ENCODE data around the gene ARHGAP6.

- TF ChIP-seq RAD21 (IDR thresholded peaks at IDR 0.05; ENCODE audit: low read length) (no peak), POLR2A (IDR thresholded peaks at IDR 0.05; ENCODE audit: low read depth, low read length) (no peak), CTCF (conservative IDR thresholded peaks at IDR 0.05; ENCODE audit: low read depth, low read length) (no peak), MXI1 (IDR thresholded peaks at IDR 0.05; ENCODE audit: borderline replicate concordance, low read depth, low read length) (no peak)
- TF ChIP-seq, protein P1, sequence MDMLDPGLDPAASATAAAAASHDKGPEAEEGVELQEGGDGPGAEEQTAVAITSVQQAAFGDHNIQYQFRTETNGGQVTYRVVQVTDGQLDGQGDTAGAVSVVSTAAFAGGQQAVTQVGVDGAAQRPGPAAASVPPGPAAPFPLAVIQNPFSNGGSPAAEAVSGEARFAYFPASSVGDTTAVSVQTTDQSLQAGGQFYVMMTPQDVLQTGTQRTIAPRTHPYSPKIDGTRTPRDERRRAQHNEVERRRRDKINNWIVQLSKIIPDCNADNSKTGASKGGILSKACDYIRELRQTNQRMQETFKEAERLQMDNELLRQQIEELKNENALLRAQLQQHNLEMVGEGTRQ (IDR thresholded peaks at IDR 0.05; ENCODE audit: low read depth, low read length), result no peak
Observed at GRCh38 chrX:11423949-11424348, 241.8 kb downstream of the ARHGAP6 start.
